GM12801 (cell line): ENCODE measurements around the gene PAM16.

Source experiments
- TF ChIP-seq, protein P1 (sequence below): IDR thresholded peaks from one replicate; pipeline ENCODE4 v1.5.1; 2011; ENCODE audit warnings: control low read depth; ENCODE audit not compliant: insufficient read length; ENCODE audit errors: extremely low read depth

Gene PAM16

DNA sequence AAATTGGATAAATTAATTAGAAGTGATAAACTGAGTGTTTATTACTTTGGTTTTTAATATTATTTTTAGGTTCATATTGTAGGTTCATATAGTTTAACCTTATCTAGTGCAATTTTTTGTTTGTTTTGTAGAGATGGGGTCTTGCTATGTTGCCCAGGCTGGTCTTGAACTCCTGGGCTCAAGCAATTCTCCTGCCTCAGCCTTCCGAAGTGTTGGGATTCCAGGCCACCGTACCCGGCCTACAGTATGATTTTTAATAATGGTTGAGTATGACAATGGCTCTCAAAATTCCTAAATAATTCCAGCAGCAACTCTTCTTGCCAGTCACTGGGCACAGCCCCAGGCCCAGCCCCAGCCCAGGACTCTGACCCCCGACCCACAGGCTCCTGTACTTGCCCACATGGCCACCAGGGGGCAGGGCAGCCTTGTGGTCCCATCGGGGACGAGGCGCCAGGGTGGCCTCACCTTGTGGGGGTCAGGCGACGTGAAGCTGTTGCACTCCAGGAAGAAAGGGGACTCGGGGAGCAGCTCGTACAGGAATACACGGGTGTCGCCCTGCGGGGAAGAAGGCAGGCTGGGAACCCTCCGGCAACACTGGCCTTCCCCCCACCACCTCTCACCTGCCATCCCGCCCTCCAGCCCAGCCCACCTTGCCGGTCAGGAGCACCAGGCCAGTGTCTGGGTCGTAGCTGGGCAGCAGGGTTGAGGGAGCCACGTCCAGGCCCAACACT is 7.9 kb upstream of the PAM16 start:
- TF ChIP-seq, protein P1, sequence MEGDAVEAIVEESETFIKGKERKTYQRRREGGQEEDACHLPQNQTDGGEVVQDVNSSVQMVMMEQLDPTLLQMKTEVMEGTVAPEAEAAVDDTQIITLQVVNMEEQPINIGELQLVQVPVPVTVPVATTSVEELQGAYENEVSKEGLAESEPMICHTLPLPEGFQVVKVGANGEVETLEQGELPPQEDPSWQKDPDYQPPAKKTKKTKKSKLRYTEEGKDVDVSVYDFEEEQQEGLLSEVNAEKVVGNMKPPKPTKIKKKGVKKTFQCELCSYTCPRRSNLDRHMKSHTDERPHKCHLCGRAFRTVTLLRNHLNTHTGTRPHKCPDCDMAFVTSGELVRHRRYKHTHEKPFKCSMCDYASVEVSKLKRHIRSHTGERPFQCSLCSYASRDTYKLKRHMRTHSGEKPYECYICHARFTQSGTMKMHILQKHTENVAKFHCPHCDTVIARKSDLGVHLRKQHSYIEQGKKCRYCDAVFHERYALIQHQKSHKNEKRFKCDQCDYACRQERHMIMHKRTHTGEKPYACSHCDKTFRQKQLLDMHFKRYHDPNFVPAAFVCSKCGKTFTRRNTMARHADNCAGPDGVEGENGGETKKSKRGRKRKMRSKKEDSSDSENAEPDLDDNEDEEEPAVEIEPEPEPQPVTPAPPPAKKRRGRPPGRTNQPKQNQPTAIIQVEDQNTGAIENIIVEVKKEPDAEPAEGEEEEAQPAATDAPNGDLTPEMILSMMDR = no peak

DNA sequence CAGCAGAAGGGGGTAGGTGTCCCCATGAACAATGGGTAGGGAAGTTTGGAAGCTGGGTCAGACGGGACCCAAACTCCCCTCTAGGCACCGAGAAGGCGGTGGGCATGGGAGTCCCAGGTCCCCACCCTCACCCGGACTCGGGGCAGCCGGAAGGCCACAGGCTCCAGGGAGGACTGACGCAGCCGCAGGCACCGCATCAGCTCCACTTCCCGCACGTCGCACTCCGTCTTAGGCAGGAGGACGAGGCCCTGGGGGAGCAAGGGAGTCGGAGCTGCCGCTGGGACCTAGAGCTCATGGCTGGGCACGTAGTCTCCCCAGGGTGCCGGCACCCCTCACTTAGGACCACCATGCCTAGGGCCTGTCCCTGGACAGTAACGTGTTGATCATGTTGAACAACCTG is 7.1 kb upstream of the PAM16 start:
- TF ChIP-seq, protein P1 = no peak

DNA sequence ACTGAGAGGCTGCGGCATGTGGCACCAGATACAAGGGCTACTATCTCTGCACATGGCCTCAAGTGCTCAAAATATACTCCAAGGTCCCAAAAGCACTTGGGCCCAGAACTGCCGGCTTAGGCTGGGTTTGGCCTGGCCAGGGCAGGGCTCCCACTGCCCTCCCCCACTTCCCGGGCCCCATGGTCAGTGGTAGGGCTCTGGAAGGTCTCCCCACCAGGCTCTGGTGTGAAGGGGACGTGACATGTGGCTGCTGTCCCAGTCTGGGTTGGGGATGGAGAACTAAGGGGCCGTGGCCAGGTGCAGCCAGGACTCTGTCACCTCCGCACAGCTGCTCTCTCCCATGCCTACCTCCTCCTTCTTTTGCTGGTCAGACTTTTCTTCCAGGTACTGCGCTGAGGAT is 5.7 kb upstream of the PAM16 start:
- TF ChIP-seq, protein P1 = no peak

DNA sequence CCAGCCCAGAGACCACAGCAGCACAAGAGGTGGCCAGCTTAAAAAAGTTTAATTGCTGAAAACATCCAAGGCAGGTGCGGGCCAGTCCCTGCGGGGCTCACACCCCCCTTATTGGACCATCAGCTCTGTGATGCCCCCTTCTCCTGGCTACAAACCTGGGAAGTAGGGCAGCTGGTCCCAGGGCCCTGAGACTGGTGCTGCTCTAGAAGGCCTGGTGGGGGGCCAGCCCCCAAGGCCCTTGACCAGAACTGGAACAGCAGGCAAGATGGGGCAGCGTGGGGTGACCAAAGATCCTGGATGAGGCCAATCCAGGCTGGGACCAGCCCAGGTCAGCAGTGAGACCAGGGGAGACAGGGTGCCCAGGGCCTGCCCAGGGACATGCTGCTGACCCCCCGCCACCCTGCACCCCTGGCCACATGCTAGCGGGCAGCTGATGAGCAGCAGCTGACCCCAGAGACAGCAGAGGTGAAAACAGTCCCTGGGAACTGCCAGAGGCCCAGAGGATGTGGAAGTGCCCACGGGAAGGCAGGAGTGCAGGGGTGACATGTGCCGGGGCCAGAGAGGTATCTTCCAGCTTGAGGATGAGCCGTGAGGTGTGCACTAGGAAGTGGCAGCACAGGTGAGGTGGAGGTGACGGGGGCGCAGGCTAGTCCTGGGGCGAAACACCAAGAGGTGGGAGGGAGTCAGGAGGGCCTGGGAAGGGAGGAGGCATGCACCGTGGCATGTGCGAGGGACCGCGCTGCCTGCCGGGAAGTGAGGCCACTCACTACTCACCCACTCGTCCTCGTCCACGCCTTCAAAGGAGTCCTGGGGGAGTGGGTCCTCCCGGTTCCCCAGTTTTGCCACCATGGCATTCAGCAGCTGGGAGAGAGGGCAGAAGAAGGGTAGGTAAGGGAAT is 3.6 kb upstream of the PAM16 start:
- TF ChIP-seq, protein P1 = no peak

DNA sequence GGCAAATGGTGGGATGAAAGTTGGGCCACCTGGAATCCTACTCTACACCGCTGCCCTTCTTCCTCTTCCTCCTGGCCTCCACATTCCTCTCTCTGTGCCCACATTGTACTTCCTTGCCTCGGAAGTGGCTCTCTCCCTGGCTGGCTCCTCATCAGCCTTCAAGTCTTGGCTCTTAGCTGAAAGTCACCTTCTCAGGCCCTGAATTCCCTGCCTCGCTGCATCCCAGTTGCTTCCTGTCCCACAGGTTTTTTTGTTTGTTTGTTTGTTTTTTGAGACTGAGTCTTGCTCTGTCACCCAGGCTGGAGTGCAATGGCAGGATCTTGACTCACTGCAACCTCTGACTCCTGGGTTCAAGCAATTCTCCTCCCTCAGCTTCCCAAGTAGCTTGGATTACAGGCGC is 2.6 kb upstream of the PAM16 start:
- TF ChIP-seq, protein P1 = no peak

DNA sequence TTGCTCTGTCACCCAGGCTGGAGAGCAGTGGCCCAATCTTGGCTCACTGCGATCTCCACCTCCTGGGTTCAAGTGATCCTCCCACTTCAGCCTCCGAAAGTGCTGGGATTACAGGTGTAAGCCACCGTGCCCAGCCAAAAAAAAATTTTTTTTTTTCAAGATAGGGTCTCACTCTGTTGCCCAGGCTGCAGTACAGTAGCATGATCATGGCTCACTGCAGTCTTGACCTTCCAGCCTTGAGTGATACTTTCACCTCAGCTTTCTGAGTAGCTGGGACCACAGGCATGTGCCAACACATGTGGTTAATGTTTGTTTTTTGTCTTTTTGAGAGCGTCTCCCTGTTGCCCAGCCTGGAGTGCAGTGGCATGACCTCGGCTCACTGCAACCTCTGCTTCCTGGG is 1.7 kb upstream of the PAM16 start:
- TF ChIP-seq, protein P1 = no peak

DNA sequence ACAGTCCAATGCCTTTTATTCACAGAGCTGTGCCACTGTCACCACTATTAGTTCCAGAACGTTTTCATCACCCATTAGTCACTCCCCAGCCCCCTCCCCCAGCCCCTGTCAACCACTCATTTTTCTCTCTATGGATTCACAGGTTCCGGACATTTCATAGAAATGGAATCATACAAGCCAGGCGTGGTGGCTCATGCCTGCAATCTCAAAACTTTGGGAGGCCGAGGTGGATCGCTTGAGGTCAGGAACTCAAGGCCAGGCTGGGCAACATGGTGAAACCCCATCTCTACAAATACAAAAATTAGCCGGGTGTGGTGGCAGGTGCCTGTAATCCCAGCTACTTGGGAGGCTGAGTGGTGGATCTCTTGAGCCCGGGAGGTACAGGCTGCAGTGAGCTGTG is 759 bp upstream of the PAM16 start:
- TF ChIP-seq, protein P1 = no peak
